Stimulated activated CD4-positive, alpha-beta T cell treated with anti-CD3 and anti-CD28 coated beads, Interleukin-15, amount 100 ng/mL, for 1 hour (primary cell): ENCODE data around the gene LAMA5.

Source experiments
- DNase-seq, 2 donors: peaks; one replicate each; pipeline ENCODE4 v3.0.0-alpha.2; 2020; ENCODE audit warnings: low read depth in 1 of 2, low spot score in 1 of 2

The LAMA5 gene

GRCh38 chr20:62305149-62305764 is 61.9 kb downstream of the LAMA5 start:
- DNase-seq: no peak

GRCh38 chr20:62304331-62305148 is 62.6 kb downstream of the LAMA5 start:
- DNase-seq: no peak

DNA sequence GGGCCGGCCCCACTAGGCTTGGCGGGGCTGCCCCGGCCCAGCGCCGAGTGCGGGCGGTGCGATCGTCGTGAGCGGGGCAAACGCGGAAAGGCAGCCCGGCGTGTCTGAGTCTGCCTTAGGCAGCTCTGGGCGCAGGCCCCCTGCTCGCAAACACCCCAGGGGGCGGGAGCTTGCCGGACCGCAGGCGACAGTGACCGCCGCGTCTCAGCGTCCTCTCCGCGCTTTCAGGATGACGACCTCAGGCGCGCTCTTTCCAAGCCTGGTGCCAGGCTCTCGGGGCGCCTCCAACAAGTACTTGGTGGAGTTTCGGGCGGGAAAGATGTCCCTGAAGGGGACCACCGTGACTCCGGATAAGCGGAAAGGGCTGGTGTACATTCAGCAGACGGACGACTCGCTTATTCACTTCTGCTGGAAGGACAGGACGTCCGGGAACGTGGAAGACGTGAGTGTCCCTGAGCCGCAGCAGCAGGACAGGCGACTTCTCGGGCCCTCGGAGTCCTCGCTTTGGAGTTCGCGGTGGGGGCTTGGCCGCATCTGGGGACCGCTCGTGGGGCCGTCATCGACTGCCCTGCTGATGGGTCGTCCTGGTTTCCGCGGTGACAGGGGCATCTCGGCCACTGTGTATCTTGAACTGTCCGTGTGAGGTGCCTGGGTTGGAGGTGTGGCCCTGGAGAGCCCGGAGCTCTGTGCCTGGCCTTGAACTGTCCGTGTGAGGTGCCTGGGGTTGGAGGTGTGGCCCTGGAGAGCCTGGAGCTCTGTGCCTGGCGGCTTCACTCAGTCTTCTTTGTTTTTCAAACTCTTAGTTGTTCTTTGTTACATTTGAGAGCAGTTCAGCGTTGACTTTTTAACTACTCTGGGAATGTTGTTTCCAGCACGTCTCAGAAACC is 63.5 kb downstream of the LAMA5 start:
- no peak for DNase-seq

DNA sequence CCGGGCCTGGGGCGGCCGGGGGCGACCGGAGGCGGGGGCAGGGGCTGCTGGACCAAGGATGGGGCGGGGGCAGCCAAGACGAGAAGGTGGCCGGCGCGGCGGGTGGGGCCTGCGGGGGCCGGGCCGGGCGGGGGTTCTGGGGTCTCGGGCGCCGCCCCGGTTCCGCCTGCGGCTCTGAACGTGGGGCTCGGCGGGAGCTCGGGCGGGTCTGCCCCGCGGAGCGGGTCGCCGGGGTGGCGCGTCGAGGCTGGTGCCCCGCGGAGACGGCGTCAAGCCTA is 64.1 kb downstream of the LAMA5 start:
- DNase-seq: peak in 1 of 2 donors; percentile 15

- DNase-seq: peak; percentile 93 to 97
These were observed 64.6 kb downstream of the LAMA5 start, which contains the start of gene ADRM1 for GRCh38 chr20:62302341-62303061. TSS of gene ADRM1 (plus strand) at chr20:62302997. CDS start at chr20:62303569, 572 bp downstream.

GRCh38 chr20:62301773-62302340 is 65.3 kb downstream of the LAMA5 start:
- peak; percentile 68 to 79 for DNase-seq

GRCh38 chr20:62301111-62301668 is 65.9 kb downstream of the LAMA5 start:
- DNase-seq: no peak

DNA sequence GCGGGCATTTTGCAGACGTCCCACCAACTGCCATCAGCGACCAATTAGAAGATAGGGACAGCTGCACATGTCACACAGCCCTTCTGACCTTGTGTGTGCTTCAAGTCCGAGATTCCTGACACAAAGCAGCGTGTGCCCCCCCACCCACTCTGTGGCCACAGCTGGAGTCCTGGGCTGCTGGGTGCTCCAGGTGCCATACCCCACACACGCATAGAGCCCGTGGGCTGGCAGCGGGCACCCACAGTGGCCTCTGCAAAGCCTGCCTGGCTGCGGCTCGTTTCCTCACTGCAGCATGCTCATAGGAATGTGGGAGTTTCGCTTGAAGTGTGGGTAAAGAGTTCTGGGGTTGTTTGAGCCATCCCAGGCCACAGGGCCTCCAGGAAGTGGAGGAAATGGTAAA is 66.8 kb downstream of the LAMA5 start:
- no peak for DNase-seq

GRCh38 chr20:62299666-62300236 is 67.4 kb downstream of the LAMA5 start:
- no peak for DNase-seq

DNA sequence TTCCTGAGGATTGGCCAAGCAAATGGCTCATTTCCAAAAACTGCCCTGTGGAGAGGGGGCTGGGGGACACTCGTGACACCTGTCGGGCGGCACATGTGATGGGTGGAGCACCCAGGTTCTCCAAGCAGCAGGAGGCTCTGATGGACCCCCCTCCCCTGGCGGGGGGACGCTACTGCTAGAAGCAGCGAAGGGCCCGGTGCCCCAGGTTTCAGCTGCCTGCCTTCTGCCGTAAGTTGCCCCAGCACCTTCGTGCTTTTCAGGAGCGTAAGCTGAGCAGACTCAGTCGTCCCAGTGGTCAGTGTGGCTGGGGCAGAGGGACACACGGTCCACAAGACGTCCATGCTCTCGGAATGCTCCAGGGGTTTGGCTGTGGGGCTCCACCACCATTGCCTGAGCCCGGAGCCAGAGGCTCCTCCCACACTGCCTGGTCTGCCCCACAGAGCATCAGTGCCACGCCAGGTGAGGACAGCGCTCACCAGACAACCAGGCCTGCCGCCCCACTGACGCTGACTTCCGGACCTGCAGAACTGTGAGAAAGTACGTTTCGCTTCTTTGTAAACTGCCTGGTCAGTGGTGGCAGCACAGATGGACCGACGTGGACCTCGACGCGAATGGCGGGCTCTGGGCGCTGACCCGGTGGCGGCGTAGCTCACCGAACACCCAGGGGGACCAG is 68.4 kb downstream of the LAMA5 start:
- no peak for DNase-seq

GRCh38 chr20:62297449-62298227 is 69.5 kb downstream of the LAMA5 start:
- DNase-seq: no peak

DNA sequence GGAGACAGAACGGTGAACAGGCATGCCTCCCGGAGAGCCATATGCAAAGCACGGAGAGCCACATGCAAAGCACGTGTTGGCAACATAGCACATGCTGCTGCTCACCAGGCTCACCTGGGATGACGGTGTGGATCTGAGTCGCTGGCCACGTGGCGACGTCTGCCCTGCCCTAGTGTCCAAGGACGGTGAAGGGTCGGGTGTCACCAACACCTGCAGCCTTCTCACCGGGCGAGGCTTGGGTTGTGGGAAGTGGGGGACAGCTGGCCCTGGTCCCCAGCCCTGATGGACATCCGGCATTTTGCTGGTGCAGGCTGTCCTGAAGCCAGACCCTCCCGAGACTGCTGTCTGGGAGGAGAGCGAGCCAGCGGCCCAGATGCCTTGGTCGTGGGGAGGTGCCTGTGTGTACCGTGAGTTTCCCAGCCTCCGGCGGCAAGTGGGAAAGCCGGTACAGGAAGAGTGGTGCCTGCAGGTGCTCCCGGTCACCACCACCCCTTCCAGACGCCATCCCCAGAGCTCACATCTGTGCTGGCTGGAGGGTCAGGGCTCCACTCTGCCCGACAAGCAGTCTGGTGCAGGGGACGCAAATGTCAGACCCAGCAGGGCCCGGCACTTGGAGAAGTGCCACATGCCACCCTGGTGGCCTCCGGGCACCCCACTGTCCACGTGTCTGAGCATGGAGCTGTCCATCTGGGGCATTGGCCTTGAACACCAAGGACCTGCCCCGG is 70.2 kb downstream of the LAMA5 start:
- no peak for DNase-seq

DNA sequence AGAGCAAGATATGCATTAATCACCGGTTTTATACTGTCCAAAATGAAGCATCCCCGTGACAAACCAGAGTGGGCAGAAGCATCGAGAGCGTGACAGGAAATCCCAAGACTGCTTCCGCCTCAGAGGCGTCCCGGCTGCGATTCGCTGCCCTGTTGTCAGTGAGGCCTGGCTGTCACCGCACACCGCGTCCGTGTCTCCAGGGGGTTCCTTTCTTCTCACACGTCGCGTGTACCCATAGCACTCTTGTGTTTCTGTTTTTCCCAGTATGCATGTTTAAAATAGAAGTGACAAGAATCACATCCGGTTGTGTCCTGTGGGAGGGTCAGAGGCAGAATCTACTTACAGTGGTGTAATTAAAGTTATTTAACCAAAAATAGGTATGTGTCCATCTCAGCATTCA is 72.6 kb downstream of the LAMA5 start:
- no peak for DNase-seq

GRCh38 chr20:62293946-62294345 is 73.2 kb downstream of the LAMA5 start:
- DNase-seq: no peak

DNA sequence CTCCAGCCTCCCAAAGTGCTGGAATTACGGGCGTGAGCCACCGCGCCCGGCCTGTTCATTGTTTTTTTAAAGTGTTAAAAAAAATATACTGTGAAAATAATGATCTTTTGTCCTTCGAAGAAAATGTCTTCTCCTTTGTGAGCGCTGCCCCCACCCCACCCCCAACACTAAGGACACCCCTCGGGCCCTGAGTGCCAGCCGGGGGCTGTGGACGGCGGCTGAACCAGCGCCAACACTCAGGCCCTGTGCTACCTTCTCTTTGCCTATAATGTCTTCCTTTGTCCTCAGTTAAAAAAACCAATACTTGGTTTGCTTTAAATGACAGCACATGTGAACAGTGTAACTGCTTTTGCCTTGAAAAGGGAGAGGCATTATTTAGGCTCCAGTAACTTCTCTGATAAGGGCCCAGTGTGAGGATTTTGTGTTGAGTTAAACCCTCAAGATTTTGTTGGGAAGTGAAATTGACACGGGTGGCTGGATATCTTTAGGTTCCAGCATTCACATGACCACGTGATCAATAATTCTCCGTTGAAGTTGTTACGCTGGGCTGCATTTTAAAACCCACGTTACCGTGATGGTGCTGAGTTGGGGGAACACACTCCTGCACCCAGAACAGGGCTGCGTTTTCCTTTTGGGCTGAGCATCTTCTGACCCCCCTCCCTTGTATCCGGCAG is 73.9 kb downstream of the LAMA5 start:
- DNase-seq: no peak

DNA sequence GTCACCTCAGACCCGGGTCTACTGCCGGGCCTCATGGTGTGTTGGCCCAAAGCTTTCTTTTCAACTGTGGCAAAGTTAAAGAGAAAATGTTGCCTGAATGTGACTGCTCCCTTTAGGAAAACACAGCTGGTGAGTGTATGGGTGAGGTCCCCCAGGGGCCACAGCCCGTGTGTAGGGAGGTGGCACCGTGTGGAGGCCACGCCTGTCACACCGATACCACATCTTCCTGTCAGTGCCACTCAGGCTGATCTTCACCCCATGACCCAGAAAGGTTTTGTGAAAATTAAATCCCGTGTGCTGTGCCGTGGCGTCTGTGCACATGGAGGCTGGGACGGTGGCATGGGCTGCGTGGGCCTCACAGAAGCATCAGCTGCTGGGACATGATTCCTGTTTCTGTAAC is 75.0 kb downstream of the LAMA5 start:
- DNase-seq: no peak

GRCh38 chr20:62291251-62292066 is 75.7 kb downstream of the LAMA5 start:
- no peak for DNase-seq
